NCI-H510A (cell line): Measurements from ENCODE around the gene AKAP13.
"Not testable (repeated sequence)": the region's sequence is repeated elsewhere in the genome, so short reads cannot be mapped to it uniquely, and the experiment has no call there.

ENCODE experiments used
- DNase-seq: peaks from one replicate; lab custom pipeline; 2025; lab: John Stamatoyannopoulos, UW

Gene AKAP13, protein sequence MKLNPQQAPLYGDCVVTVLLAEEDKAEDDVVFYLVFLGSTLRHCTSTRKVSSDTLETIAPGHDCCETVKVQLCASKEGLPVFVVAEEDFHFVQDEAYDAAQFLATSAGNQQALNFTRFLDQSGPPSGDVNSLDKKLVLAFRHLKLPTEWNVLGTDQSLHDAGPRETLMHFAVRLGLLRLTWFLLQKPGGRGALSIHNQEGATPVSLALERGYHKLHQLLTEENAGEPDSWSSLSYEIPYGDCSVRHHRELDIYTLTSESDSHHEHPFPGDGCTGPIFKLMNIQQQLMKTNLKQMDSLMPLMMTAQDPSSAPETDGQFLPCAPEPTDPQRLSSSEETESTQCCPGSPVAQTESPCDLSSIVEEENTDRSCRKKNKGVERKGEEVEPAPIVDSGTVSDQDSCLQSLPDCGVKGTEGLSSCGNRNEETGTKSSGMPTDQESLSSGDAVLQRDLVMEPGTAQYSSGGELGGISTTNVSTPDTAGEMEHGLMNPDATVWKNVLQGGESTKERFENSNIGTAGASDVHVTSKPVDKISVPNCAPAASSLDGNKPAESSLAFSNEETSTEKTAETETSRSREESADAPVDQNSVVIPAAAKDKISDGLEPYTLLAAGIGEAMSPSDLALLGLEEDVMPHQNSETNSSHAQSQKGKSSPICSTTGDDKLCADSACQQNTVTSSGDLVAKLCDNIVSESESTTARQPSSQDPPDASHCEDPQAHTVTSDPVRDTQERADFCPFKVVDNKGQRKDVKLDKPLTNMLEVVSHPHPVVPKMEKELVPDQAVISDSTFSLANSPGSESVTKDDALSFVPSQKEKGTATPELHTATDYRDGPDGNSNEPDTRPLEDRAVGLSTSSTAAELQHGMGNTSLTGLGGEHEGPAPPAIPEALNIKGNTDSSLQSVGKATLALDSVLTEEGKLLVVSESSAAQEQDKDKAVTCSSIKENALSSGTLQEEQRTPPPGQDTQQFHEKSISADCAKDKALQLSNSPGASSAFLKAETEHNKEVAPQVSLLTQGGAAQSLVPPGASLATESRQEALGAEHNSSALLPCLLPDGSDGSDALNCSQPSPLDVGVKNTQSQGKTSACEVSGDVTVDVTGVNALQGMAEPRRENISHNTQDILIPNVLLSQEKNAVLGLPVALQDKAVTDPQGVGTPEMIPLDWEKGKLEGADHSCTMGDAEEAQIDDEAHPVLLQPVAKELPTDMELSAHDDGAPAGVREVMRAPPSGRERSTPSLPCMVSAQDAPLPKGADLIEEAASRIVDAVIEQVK (N-terminal part only)

DNA sequence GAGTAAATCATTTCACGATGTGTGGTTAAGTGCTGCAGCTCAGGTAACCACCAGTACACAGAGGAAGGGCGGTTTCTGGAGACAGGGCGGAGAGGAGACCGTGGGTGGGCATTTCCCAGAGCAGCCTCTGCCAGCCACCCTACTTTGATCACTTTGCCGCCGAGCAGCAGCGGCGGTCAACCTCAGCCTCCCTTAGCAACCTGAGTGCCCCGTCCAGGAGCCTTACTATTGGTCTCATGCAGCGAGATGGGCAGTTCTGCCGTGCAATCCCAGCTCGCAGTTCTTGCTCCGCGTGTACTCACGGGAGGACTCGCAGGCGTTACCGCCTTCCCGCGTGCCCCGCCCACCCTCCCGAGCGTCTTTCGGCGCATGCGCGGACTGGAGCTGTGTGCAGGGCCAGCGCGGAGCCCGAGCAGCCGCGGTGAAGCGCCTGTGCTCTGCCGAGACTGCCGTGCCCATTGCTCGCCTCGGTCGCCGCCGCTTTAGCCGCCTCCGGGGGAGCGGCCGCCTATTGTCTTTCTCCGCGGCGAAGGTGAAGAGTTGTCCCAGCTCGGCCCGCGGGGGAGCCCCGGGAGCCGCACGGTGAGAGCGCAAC, at the start of gene AKAP13:
Gene AKAP13, plus strand, starts transcription at position 387 of the 595 bp plus-strand sequence. CDS start 105,118 bp downstream, outside the sequence.
- peak; percentile 89 for DNase-seq

GRCh38 chr15:85330901-85331588, 49.4 kb upstream of the AKAP13 start:
- peak; percentile 36 for DNase-seq

- no peak for DNase-seq
Measured at GRCh38 chr15:85331655-85332285, 48.6 kb upstream of the AKAP13 start.

- no peak for DNase-seq
Measured at GRCh38 chr15:85333132-85333831, 47.1 kb upstream of the AKAP13 start.

DNA sequence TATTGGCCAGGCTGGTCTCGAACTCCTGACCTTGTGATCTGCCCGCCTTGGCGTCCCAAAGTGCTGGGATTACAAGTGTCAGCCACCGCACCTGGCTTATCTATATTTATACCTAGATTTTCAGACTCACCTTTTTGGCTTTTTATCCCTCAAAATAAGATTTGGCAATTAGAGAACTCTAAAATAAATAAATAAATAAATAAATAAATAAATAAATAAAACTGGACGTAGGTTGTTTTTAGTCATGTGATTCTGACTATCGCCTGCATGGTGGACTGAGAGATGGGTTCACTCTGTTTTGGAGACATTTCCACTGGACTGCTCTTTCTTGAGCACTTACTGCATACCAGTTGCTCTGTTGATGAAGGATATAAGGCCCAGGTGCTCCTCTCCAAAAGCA, 46.2 kb upstream of the AKAP13 start:
- no peak for DNase-seq

DNA sequence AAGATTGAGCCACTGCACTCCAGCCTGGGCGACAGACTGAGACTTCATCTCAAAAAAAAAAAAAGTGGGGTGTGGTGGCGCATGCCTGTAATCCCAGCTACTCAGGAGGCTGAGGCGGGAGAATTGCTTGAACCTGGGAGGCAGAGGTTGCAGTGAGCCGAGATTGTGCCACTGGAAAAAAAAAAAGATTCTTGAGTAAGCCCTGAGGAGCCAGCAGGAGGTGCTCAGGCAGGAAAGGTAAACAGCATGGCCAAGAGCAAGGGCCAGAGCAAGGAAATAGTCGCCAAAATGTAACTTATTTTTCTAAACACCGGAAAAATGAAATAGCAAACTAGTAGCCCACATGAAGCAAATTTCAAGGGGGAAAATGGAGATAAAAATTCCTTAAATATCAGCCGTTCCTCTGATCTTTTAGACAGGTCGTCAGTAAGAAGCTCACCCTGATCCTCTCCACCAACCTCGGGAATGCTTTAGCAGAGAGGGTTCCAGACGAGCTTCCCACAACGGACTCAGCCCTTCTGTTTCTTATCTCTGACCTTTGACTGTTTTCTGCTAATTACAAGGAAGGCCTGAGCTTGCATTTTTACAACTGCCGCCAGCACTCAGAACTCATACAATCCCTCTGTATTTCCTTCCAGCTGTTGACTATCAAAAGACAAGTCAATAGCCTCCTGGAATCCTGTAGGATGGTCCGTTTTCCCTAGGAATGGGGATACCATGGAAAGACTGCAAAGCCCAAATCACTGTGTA, 45.0 kb upstream of the AKAP13 start:
- no peak for DNase-seq

DNA sequence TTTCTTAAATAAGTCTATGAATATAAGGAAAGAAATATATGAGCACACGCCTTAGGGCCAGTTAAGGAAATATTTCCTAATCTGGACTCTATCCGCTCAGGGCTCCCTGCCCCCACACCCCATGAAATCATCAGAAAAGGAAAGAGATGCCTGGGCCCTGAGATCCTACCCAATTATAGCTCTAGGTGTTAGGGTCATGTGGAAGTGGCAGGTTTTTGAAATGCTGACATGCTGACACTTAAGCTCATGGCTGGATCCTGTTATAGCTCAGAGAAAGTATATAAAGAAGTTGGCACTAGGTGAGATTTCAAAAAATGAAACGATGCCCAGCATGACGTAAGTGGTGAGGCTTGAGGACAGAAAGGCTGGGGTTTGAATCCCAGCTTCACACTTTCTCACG, 43.5 kb upstream of the AKAP13 start:
- DNase-seq: no peak

GRCh38 chr15:85337425-85338074, 42.9 kb upstream of the AKAP13 start:
- no peak for DNase-seq

GRCh38 chr15:85340321-85340665, 40.1 kb upstream of the AKAP13 start:
- no peak for DNase-seq

GRCh38 chr15:85340852-85341251, 39.6 kb upstream of the AKAP13 start:
- DNase-seq: no peak

DNA sequence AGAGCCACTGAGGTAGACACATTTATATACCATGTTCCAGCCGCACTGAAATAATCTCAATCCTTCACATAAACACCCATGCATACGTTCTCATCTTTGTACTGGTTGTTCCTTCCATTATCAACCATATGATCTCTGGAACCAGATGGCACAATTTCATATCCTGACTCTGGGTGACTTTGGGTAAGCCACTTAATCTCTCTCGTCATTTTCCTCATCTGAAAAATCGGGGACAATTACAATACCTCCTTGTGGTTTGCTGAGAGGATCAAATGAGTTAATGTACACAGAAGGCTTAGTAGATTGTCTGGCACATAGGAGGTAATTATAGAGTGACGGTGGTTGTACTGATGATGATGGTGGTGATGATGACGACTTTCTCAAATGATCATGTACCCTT, 38.2 kb upstream of the AKAP13 start:
- not testable (repeated sequence) for DNase-seq

DNA sequence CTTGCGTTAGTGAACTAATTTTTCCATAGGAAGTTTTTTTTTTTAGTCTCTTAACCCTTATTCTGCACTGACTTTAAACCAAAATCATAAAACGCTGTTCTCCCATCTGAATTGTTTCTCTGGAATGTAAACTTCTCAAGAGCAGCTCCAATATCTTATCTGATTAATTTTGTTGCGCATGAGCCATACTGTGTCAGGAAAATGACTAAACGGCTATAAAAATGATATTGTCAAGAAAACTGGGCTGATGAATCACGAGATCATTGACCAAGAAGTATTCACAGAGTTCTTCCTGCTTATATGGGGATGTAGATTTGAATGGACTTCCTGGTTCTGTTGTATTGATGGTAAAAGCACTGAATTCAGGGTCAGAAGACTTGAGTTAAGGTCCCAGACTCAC, 37.0 kb upstream of the AKAP13 start:
- DNase-seq: not testable (repeated sequence)

DNA sequence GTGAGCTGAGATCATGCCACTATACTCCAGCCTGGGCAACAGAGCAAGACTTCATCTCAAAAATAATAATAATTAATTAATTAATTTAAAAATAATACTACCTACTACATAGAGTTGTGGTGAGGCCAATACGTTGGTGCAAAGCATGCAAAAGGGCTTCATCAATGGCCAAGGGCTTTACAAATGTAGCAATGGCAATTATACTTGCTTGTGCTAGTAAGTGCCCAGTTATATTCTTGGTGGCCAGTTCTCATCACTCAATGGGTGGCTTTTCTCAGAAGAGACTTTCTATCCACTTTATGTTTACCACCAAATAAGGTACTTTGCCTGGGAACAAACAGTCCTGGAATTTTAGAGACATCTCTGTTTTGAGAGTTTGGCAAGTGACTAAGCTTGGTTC, 36.2 kb upstream of the AKAP13 start:
- DNase-seq: not testable (repeated sequence)

GRCh38 chr15:85344653-85345114, 35.7 kb upstream of the AKAP13 start:
- DNase-seq: not testable (repeated sequence)

- DNase-seq: not testable (repeated sequence)
Measured at GRCh38 chr15:85345196-85345918, 35.0 kb upstream of the AKAP13 start.

GRCh38 chr15:85346462-85347084, 33.8 kb upstream of the AKAP13 start:
- not testable (repeated sequence) for DNase-seq

DNA sequence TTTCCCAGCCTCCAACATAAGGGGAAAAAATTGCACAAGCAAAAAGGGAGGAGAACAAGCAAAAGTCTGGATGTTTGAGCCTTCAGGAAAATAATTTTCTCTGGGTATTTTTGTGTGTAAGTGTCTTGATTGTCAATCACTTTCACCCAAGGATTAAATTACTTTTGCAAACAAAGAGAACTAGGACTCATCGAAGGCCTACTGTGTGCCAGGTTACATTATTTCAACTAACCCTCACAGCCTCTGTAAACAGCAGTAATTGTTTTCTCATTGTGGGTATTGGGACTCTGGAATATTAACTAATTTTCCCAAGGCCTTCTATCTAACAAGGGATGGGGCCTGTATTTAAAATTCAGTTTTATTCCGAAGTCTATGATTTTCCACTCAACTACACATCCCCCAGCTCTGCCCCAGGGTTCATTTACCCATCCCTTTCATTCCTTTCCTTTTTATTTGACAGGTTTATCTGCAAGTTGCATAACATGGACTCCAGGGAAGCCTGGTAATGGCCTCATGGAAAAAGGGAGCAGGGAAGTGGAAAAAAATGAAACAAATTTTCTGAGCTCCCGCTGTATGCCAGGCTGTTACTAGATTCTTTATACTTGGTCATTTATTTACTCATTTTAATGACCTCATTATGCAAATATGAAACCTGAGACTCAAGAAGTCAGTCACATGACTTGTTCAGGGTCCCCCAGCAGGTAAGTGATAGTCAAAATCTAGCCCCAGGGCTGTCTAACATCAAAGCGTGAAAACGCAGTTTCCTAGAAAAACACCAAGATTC, 32.9 kb upstream of the AKAP13 start:
- DNase-seq: not testable (repeated sequence)
